HepG2 (cell line): ENCODE data around the gene LIF. TPM values are rescaled to one million over a fixed set of nuclear protein-coding genes. Genes with fewer than 3 reads are reported as not detected.

Experiments used
- AGO1 ChIP-seq: fragments of 200-400 bp; formaldehyde crosslinking; IDR thresholded peaks from 2 replicates; pipeline ENCODE4 v1.6.1; 2017; ENCODE audit warnings: mild to moderate bottlenecking, low read depth, low read length, moderate library complexity; ENCODE audit not compliant: poor library complexity, severe bottlenecking
- CAMTA2 ChIP-seq: sonication (generic); formaldehyde crosslinking; IDR thresholded peaks from 2 replicates; pipeline ENCODE4 v1.4.0; 2020; ENCODE audit warnings: mild to moderate bottlenecking, missing genetic modification reagents, borderline replicate concordance
- CBX1 ChIP-seq: IDR thresholded peaks from one replicate; pipeline ENCODE4 v1.6.1; 2016; ENCODE audit warnings: antibody characterized with exemption, low read depth
- GTF2F1 ChIP-seq: fragments of 150-350 bp; IDR thresholded peaks from 2 replicates; pipeline ENCODE4 v1.6.1; 2014; ENCODE audit warnings: low read length
- KMT2A ChIP-seq: sonication (generic); formaldehyde crosslinking; IDR thresholded peaks from 2 replicates; pipeline ENCODE4 v1.4.0; 2020; ENCODE audit warnings: missing genetic modification reagents
- PAX8 ChIP-seq: sonication (generic); formaldehyde crosslinking; IDR thresholded peaks from 2 replicates; pipeline ENCODE4 v1.8.0; 2022; ENCODE audit warnings: mild to moderate bottlenecking, missing genetic modification reagents, borderline replicate concordance
- PITX1 ChIP-seq: sonication (generic); formaldehyde crosslinking; IDR thresholded peaks from 2 replicates; pipeline ENCODE4 v1.5.1; 2020; ENCODE audit warnings: mild to moderate bottlenecking, missing genetic modification reagents
- RFX3 ChIP-seq: IDR thresholded peaks from 2 replicates; pipeline ENCODE4 v1.6.1; 2016; ENCODE audit warnings: missing biosample characterization, missing genetic modification reagents
- RXRA ChIP-seq: sonication (generic); formaldehyde crosslinking; IDR thresholded peaks from 2 replicates; pipeline ENCODE4 v1.5.1; 2020; ENCODE audit warnings: missing genetic modification reagents
- RXRB ChIP-seq: IDR thresholded peaks from 2 replicates; pipeline ENCODE4 v1.6.1; 2016; ENCODE audit warnings: borderline replicate concordance, missing genetic modification reagents, missing compliant biosample characterization
- SCMH1 ChIP-seq: sonication (generic); formaldehyde crosslinking; IDR thresholded peaks from 2 replicates; pipeline ENCODE4 v1.9.0; 2021; ENCODE audit warnings: missing genetic modification reagents, mild to moderate bottlenecking, borderline replicate concordance
- SP1 ChIP-seq, 2 experiments: fragments of 450-650 bp in 1 of 2; sonication (generic) in 1 of 2; formaldehyde crosslinking in 1 of 2; IDR thresholded peaks; 2 replicates each; pipeline versions ENCODE4 v1.4.0 to v1.6.1; 2016 to 2020; ENCODE audit warnings: missing genetic modification reagents in 1 of 2
- ZFP82 ChIP-seq: sonication (generic); formaldehyde crosslinking; IDR thresholded peaks from 2 replicates; pipeline ENCODE4 v1.5.1; 2020; ENCODE audit warnings: mild to moderate bottlenecking, missing genetic modification reagents, borderline replicate concordance
- ZNF10 ChIP-seq: sonication (generic); formaldehyde crosslinking; IDR thresholded peaks from 2 replicates; pipeline ENCODE4 v1.4.0; 2020; ENCODE audit warnings: mild to moderate bottlenecking, low read depth, missing genetic modification reagents, borderline replicate concordance
- ZNF24 ChIP-seq: fragments of 450-650 bp; IDR thresholded peaks from 2 replicates; pipeline ENCODE4 v1.6.1; 2017; ENCODE audit warnings: antibody characterized with exemption, mild to moderate bottlenecking
- ZNF260 ChIP-seq: sonication (generic); formaldehyde crosslinking; IDR thresholded peaks from 2 replicates; pipeline ENCODE4 v1.4.0; 2020; ENCODE audit warnings: missing genetic modification reagents, low read depth, mild to moderate bottlenecking, borderline replicate concordance
- ZNF891 ChIP-seq: sonication (generic); formaldehyde crosslinking; IDR thresholded peaks from 2 replicates; pipeline ENCODE4 v1.5.0; 2020; ENCODE audit warnings: mild to moderate bottlenecking, missing genetic modification reagents
- polyA plus RNA-seq, 8 experiments: library from polyadenylated mRNA; depleted of rRNA in 3 of 8; stranded (reverse) in 7 of 8; unstranded in 1 of 8; fragments of >200 nt; fragmentation: Illumina TruSeq in 4 of 8; extraction: Trizol in 4 of 8; gene quantifications; 2 replicates each; pipeline versions ENCODE4 v1.2.1 to v1.2.3, GENCODE V29; 2011 to 2016; ENCODE audit warnings: low read depth in 4 of 8, missing spikeins in 1 of 8, mixed read lengths in 1 of 8; ENCODE audit not compliant: insufficient read depth in 1 of 8
- total RNA-seq, 5 experiments: library from RNA; depleted of rRNA; stranded (reverse); fragments of >200 nt; fragmentation: Illumina TruSeq; extraction: Trizol; gene quantifications; 2 replicates each; pipeline ENCODE4 v1.2.3, GENCODE V29; 2016; ENCODE audit warnings: low read depth in 1 of 5
- TF ChIP-seq, protein P1 (sequence below): sonication (generic); formaldehyde crosslinking; IDR thresholded peaks from 2 replicates; pipeline ENCODE4 v1.4.0; 2020; ENCODE audit warnings: mild to moderate bottlenecking, missing genetic modification reagents
- TF ChIP-seq, protein P2 (sequence below): sonication (generic); formaldehyde crosslinking; IDR thresholded peaks from 2 replicates; pipeline ENCODE4 v1.5.0; 2020; ENCODE audit warnings: mild to moderate bottlenecking, missing genetic modification reagents
- TF ChIP-seq, protein P3 (sequence below): sonication (generic); formaldehyde crosslinking; IDR thresholded peaks from 2 replicates; pipeline ENCODE4 v1.5.0; 2020; ENCODE audit warnings: missing genetic modification reagents, mild to moderate bottlenecking, borderline replicate concordance
- TF ChIP-seq, protein P4 (sequence below): sonication (generic); formaldehyde crosslinking; IDR thresholded peaks from 2 replicates; pipeline ENCODE4 v1.5.1; 2020; ENCODE audit warnings: missing genetic modification reagents, mild to moderate bottlenecking, borderline replicate concordance
- TF ChIP-seq, protein P5 (sequence below): sonication (generic); formaldehyde crosslinking; IDR thresholded peaks from 2 replicates; pipeline ENCODE4 v1.8.0; 2023; ENCODE audit warnings: mild to moderate bottlenecking, missing genetic modification reagents
- TF ChIP-seq, protein P6 (sequence below): sonication (generic); formaldehyde crosslinking; IDR thresholded peaks from 2 replicates; pipeline ENCODE4 v1.4.0; 2020; ENCODE audit warnings: mild to moderate bottlenecking, missing genetic modification reagents

The LIF gene
- total and polyA plus RNA-seq, 2 of the 13 experiments (the other 11 are each of a cell fraction or from before 2014, with no cell fraction given): 3.6 to 8.5 TPM

DNA sequence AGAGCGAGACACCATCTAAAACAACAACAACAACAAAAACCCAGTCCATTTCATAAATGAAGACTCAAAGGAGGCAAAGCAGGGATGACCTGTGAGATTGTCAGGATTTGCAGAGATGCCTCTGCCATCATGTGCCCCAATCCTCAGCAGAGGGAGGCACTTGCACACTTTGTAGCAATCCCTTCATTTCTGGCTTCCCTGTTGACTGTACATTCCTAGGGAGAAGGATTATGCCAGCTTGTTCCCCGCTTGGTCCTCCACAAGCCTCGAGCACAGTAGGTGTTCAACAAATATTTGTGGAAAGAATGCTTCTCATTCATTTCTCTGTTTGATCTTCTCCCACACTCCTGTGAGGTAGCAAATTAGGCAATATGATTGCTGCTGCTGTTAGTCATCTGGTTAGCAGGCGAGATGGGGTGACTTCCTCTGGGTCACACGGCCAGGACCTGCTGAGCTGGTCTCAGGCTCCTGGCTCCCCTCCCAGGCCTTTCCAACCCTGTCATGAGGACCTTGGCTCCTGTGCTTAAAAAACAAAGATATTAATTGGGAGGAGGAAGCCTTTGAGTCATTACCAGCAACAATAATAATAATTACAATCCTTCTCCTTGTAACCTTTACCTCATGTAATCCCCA lies 34.1 kb downstream of the LIF start (continued):
- TF ChIP-seq ZNF10 (CRISPR knock-in tag) (no peak), ZNF891 (CRISPR knock-in tag) (no peak), GTF2F1 (no peak), RXRA (CRISPR knock-in tag) (peak; percentile 62; the same call in 1 of the 2 replicates), SP1 (IDR thresholded peaks at IDR 0.05) (no peak), SP1 (CRISPR knock-in tag; IDR thresholded peaks at IDR 0.05) (0 out of 2 replicates have a peak, but pooled peaks have one; percentile 27), AGO1 (no peak), PAX8 (CRISPR knock-in tag) (no peak), SCMH1 (CRISPR knock-in tag) (no peak), PITX1 (CRISPR knock-in tag) (no peak), ZNF24 (no peak), ZFP82 (no peak), RXRB (peak; percentile 93), KMT2A (CRISPR knock-in tag) (no peak), RFX3 (CRISPR knock-in tag) (no peak), CBX1 (peak; percentile 86), ZNF260 (CRISPR knock-in tag) (no peak), CAMTA2 (CRISPR knock-in tag) (no peak)
- TF ChIP-seq, protein P1, sequence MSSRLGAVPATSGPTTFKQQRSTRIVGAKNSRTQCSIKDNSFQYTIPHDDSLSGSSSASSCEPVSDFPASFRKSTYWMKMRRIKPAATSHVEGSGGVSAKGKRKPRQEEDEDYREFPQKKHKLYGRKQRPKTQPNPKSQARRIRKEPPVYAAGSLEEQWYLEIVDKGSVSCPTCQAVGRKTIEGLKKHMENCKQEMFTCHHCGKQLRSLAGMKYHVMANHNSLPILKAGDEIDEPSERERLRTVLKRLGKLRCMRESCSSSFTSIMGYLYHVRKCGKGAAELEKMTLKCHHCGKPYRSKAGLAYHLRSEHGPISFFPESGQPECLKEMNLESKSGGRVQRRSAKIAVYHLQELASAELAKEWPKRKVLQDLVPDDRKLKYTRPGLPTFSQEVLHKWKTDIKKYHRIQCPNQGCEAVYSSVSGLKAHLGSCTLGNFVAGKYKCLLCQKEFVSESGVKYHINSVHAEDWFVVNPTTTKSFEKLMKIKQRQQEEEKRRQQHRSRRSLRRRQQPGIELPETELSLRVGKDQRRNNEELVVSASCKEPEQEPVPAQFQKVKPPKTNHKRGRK (CRISPR knock-in tag): no peak
- TF ChIP-seq, protein P2, sequence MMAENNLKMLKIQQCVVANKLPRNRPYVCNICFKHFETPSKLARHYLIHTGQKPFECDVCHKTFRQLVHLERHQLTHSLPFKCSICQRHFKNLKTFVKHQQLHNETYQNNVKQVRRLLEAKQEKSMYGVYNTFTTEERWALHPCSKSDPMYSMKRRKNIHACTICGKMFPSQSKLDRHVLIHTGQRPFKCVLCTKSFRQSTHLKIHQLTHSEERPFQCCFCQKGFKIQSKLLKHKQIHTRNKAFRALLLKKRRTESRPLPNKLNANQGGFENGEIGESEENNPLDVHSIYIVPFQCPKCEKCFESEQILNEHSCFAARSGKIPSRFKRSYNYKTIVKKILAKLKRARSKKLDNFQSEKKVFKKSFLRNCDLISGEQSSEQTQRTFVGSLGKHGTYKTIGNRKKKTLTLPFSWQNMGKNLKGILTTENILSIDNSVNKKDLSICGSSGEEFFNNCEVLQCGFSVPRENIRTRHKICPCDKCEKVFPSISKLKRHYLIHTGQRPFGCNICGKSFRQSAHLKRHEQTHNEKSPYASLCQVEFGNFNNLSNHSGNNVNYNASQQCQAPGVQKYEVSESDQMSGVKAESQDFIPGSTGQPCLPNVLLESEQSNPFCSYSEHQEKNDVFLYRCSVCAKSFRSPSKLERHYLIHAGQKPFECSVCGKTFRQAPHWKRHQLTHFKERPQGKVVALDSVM: peak; percentile 52
- TF ChIP-seq, protein P3, sequence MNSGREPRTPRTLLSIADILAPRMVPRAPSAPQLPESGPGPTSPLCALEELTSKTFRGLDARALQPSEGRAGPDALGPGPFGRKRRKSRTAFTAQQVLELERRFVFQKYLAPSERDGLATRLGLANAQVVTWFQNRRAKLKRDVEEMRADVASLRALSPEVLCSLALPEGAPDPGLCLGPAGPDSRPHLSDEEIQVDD (CRISPR knock-in tag): no peak
- TF ChIP-seq, protein P4, sequence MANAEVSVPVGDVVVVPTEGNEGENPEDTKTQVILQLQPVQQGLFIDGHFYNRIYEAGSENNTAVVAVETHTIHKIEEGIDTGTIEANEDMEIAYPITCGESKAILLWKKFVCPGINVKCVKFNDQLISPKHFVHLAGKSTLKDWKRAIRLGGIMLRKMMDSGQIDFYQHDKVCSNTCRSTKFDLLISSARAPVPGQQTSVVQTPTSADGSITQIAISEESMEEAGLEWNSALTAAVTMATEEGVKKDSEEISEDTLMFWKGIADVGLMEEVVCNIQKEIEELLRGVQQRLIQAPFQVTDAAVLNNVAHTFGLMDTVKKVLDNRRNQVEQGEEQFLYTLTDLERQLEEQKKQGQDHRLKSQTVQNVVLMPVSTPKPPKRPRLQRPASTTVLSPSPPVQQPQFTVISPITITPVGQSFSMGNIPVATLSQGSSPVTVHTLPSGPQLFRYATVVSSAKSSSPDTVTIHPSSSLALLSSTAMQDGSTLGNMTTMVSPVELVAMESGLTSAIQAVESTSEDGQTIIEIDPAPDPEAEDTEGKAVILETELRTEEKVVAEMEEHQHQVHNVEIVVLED (CRISPR knock-in tag): no peak
- TF ChIP-seq, protein P5, sequence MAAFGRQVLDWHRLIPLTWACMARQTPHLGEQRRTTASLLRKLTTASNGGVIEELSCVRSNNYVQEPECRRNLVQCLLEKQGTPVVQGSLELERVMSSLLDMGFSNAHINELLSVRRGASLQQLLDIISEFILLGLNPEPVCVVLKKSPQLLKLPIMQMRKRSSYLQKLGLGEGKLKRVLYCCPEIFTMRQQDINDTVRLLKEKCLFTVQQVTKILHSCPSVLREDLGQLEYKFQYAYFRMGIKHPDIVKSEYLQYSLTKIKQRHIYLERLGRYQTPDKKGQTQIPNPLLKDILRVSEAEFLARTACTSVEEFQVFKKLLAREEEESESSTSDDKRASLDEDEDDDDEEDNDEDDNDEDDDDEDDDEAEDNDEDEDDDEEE (CRISPR knock-in tag): no peak
- TF ChIP-seq, protein P6, sequence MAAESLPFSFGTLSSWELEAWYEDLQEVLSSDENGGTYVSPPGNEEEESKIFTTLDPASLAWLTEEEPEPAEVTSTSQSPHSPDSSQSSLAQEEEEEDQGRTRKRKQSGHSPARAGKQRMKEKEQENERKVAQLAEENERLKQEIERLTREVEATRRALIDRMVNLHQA: no peak
